K562 (cell line): ENCODE results near the gene EXOC4. TPM values are rescaled to one million over a fixed set of nuclear protein-coding genes. Genes with fewer than 3 reads are reported as not detected.

Source experiments
- CEBPG ChIP-seq, 3 experiments: fragments of 200-800 bp in 1 of 3; sonication (Bioruptor generic) in 1 of 3; sonication (generic) in 1 of 3; formaldehyde crosslinking in 1 of 3; IDR thresholded peaks in 2 of 3; conservative IDR thresholded peaks in 1 of 3; 2 replicates each; pipeline versions ENCODE4 v1.6.1 to v1.8.0; 2016 to 2022; ENCODE audit warnings: missing compliant biosample characterization in 2 of 3, missing genetic modification characterization in 2 of 3, mild to moderate bottlenecking in 1 of 3, missing genetic modification reagents in 1 of 3
- ESRRB ChIP-seq: fragments of 250-450 bp; sonication (Bioruptor Pico); IDR thresholded peaks from 2 replicates; pipeline ENCODE4 v1.5.0; 2020; ENCODE audit warnings: mild to moderate bottlenecking, moderate library complexity, borderline replicate concordance
- GTF2E2 ChIP-seq: fragments of 200-800 bp; sonication (Bioruptor generic); IDR thresholded peaks from 2 replicates; pipeline ENCODE4 v1.6.1; 2016; ENCODE audit warnings: missing genetic modification characterization, missing compliant biosample characterization
- HNRNPH1 ChIP-seq: fragments of 200-400 bp; formaldehyde crosslinking; optimal IDR thresholded peaks from 2 replicates; pipeline ENCODE3; 2017; ENCODE audit warnings: low read depth, mild to moderate bottlenecking, low read length, moderate library complexity
- MEF2D ChIP-seq: conservative IDR thresholded peaks from 2 replicates; pipeline ENCODE4 v1.6.1; 2016; ENCODE audit warnings: low read depth, missing genetic modification characterization, missing compliant biosample characterization
- MTA3 ChIP-seq: fragments of 450-650 bp; formaldehyde crosslinking; IDR thresholded peaks from 2 replicates; pipeline ENCODE4 v1.6.1; 2017; ENCODE audit warnings: mild to moderate bottlenecking, borderline replicate concordance
- SETDB1 ChIP-seq: IDR thresholded peaks from one replicate; pipeline ENCODE4 v1.6.1; 2012; ENCODE audit warnings: low read length, control low read depth, inconsistent platforms
- SMAD3 ChIP-seq: fragments of 450-650 bp; formaldehyde crosslinking; conservative IDR thresholded peaks from 2 replicates; pipeline ENCODE4 v1.4.0; 2020; ENCODE audit warnings: mild to moderate bottlenecking
- SNIP1 ChIP-seq: fragments of 450-650 bp; IDR thresholded peaks from 2 replicates; pipeline ENCODE4 v1.7.1; 2017; ENCODE audit warnings: low read depth, mild to moderate bottlenecking
- SRSF9 ChIP-seq: fragments of 200-400 bp; formaldehyde crosslinking; IDR thresholded peaks from 2 replicates; pipeline ENCODE4 v1.6.1; 2017; ENCODE audit warnings: low read depth, low read length, borderline replicate concordance
- TCF3 ChIP-seq: sonication (generic); formaldehyde crosslinking; IDR thresholded peaks from 2 replicates; pipeline ENCODE4 v1.4.0; 2020; ENCODE audit warnings: mild to moderate bottlenecking, missing genetic modification reagents
- TOE1 ChIP-seq, 2 experiments: fragments of 450-650 bp in 1 of 2; sonication (generic) in 1 of 2; formaldehyde crosslinking in 1 of 2; IDR thresholded peaks; 2 replicates each; pipeline versions ENCODE4 v1.7.1 to v1.8.0; 2016 to 2022; ENCODE audit warnings: borderline replicate concordance in 2 of 2, mild to moderate bottlenecking in 2 of 2, antibody characterized with exemption in 1 of 2, inconsistent platforms in 1 of 2, low read depth in 1 of 2, missing genetic modification reagents in 1 of 2, moderate library complexity in 1 of 2
- ZBTB17 ChIP-seq: fragments of 450-650 bp; formaldehyde crosslinking; IDR thresholded peaks from 2 replicates; pipeline ENCODE4 v1.4.0; 2020; ENCODE audit warnings: mild to moderate bottlenecking
- ZNF239 ChIP-seq: fragments of 250-450 bp; sonication (Bioruptor Pico); IDR thresholded peaks from 2 replicates; pipeline ENCODE4 v1.4.0; 2020; ENCODE audit warnings: mild to moderate bottlenecking
- polyA plus RNA-seq, 8 experiments: library from polyadenylated mRNA; depleted of rRNA in 4 of 8; stranded (reverse) in 5 of 8; unstranded in 3 of 8; fragments of >200 nt; fragmentation: Nextera tagmentation in 2 of 8; fragmentation: Illumina TruSeq in 1 of 8; extraction: Ambion mirVana in 2 of 8; extraction: Trizol in 1 of 8; gene quantifications; 2 replicates each; pipeline versions ENCODE4 v1.2.1 to v1.2.3, GENCODE V29; 2011 to 2014; ENCODE audit warnings: inconsistent platforms in 1 of 8, missing spikeins in 1 of 8
- total RNA-seq, 7 experiments: library from RNA; depleted of rRNA in 6 of 7; stranded (reverse); fragments of >200 nt in 6 of 7; fragmentation: Illumina TruSeq in 2 of 7; extraction: Trizol in 2 of 7; gene quantifications; 2 replicates each; pipeline versions ENCODE4 v1.2.1 to v1.2.3, GENCODE V29; 2011 to 2021; ENCODE audit warnings: low replicate concordance in 1 of 7
- TF ChIP-seq, protein P1 (sequence below): fragments of 450-650 bp; IDR thresholded peaks from 2 replicates; pipeline ENCODE4 v1.6.1; 2017; ENCODE audit warnings: antibody characterized with exemption
- TF ChIP-seq, protein P2 (sequence below): fragments of 450-650 bp; IDR thresholded peaks from 2 replicates; pipeline ENCODE4 v1.6.1; 2016
- TF ChIP-seq, protein P3 (sequence below): fragments of 250-450 bp; sonication (Bioruptor Pico); IDR thresholded peaks from 2 replicates; pipeline ENCODE4 v1.8.0; 2022; ENCODE audit warnings: inconsistent platforms

EXOC4 gene
- total and polyA plus RNA-seq, 9 of the 15 experiments (the other 6 are each of a cell fraction or from before 2014, with no cell fraction given), result 18.5 to 73.1 (median 46.6) TPM

- TF ChIP-seq ZBTB17 (CRISPR knock-in tag), result no peak
- TF ChIP-seq SETDB1, result no peak
- no peak for TF ChIP-seq HNRNPH1
- no peak for TF ChIP-seq SRSF9
- TF ChIP-seq TOE1 (IDR thresholded peaks at IDR 0.05; ENCODE audit: borderline replicate concordance), result peak; percentile 76; the same call in 1 of the 2 replicates
- no peak for TF ChIP-seq TOE1 (CRISPR knock-in tag; IDR thresholded peaks at IDR 0.05; ENCODE audit: borderline replicate concordance, low read depth)
- peak; percentile 71; the same call in 1 of the 2 replicates for TF ChIP-seq MTA3
- TF ChIP-seq SNIP1, result no peak
- TF ChIP-seq, protein P1, sequence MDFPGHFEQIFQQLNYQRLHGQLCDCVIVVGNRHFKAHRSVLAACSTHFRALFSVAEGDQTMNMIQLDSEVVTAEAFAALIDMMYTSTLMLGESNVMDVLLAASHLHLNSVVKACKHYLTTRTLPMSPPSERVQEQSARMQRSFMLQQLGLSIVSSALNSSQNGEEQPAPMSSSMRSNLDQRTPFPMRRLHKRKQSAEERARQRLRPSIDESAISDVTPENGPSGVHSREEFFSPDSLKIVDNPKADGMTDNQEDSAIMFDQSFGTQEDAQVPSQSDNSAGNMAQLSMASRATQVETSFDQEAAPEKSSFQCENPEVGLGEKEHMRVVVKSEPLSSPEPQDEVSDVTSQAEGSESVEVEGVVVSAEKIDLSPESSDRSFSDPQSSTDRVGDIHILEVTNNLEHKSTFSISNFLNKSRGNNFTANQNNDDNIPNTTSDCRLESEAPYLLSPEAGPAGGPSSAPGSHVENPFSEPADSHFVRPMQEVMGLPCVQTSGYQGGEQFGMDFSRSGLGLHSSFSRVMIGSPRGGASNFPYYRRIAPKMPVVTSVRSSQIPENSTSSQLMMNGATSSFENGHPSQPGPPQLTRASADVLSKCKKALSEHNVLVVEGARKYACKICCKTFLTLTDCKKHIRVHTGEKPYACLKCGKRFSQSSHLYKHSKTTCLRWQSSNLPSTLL, result no peak
- TF ChIP-seq, protein P2, sequence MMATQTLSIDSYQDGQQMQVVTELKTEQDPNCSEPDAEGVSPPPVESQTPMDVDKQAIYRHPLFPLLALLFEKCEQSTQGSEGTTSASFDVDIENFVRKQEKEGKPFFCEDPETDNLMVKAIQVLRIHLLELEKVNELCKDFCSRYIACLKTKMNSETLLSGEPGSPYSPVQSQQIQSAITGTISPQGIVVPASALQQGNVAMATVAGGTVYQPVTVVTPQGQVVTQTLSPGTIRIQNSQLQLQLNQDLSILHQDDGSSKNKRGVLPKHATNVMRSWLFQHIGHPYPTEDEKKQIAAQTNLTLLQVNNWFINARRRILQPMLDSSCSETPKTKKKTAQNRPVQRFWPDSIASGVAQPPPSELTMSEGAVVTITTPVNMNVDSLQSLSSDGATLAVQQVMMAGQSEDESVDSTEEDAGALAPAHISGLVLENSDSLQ, result peak; percentile 12; the same call in 1 of the 2 replicates
- TF ChIP-seq CEBPG (CRISPR knock-in tag; IDR thresholded peaks at IDR 0.05), result peak; percentile 58
- peak in 1 of 2 experiments; percentile 91; a peak in 2 of 4 replicates for TF ChIP-seq CEBPG (tag; conservative IDR thresholded peaks at IDR 0.05 in 1 of 2, IDR thresholded peaks at IDR 0.05 in 1 of 2)
- peak; percentile 20; the same call in 1 of the 2 replicates for TF ChIP-seq GTF2E2
- no peak for TF ChIP-seq ESRRB (CRISPR knock-in tag)
- no peak for TF ChIP-seq MEF2D (tag)
- no peak for TF ChIP-seq SMAD3 (CRISPR knock-in tag)
- TF ChIP-seq, protein P3, sequence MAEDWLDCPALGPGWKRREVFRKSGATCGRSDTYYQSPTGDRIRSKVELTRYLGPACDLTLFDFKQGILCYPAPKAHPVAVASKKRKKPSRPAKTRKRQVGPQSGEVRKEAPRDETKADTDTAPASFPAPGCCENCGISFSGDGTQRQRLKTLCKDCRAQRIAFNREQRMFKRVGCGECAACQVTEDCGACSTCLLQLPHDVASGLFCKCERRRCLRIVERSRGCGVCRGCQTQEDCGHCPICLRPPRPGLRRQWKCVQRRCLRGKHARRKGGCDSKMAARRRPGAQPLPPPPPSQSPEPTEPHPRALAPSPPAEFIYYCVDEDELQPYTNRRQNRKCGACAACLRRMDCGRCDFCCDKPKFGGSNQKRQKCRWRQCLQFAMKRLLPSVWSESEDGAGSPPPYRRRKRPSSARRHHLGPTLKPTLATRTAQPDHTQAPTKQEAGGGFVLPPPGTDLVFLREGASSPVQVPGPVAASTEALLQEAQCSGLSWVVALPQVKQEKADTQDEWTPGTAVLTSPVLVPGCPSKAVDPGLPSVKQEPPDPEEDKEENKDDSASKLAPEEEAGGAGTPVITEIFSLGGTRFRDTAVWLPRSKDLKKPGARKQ, result no peak
- no peak for TF ChIP-seq TCF3 (CRISPR knock-in tag)
- TF ChIP-seq ZNF239 (CRISPR knock-in tag), result no peak
Observed at GRCh38 chr7:133354546-133355324, 101.9 kb downstream of the EXOC4 start (continued).
